GM10266 (cell line): ENCODE results near the gene SDCBP2.

ENCODE experiments used
- DNase-seq: peaks from one replicate; pipeline ENCODE4 v3.0.0; 2012; ENCODE audit errors: extremely low spot score
- TF ChIP-seq, protein P1 (sequence below): IDR thresholded peaks from 2 replicates; pipeline ENCODE4 v1.5.1; 2012; ENCODE audit warnings: mild to moderate bottlenecking, low read depth; ENCODE audit not compliant: control insufficient read depth, insufficient read depth; ENCODE audit errors: missing control alignments

Gene SDCBP2

DNA sequence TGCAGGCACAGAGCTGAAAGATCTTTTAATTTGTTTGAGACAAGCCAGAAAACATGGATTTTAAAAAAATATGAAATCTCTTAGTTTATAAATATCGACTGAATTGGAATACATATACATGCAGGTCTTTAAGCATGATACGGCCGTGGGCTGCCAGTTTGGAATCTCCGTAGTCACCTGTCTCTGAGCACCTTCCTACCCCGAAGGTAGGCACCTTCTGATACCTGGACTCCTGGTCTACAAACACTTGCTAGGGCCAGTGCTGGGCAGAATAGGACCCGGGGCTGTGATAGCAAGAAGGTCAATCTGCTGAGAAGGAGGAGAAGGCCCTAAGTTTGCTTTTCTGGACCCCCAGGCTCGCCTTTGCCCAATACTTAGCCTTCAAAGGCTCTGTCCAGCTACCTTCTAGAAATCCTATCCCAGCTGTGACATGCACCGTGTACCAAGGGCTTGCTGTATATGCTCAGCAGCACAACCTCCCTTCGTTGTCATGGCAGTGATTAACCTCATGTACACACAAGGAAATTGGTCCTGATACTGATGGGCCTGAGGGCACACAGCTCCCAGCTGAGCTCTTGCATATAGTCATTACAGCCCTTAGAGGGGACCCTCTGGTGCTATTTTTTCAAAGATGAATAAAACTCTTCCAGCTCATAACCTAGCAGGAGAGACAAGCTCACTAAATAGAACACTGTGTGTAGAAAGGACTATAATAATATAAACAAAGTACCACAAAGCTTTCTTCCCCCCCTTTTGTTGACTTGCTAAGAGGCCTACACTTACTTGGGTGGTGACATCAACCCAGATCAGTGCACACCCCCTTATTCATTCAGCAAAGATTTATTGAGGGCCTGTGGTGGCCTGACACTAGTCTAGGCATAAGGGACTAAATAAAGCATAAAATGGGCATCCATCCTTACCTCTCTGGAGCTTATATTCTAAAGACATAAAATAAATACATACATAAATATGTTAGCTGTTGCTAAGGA lies 45.1 kb downstream of the SDCBP2 start:
- no peak for DNase-seq
- TF ChIP-seq, protein P1, sequence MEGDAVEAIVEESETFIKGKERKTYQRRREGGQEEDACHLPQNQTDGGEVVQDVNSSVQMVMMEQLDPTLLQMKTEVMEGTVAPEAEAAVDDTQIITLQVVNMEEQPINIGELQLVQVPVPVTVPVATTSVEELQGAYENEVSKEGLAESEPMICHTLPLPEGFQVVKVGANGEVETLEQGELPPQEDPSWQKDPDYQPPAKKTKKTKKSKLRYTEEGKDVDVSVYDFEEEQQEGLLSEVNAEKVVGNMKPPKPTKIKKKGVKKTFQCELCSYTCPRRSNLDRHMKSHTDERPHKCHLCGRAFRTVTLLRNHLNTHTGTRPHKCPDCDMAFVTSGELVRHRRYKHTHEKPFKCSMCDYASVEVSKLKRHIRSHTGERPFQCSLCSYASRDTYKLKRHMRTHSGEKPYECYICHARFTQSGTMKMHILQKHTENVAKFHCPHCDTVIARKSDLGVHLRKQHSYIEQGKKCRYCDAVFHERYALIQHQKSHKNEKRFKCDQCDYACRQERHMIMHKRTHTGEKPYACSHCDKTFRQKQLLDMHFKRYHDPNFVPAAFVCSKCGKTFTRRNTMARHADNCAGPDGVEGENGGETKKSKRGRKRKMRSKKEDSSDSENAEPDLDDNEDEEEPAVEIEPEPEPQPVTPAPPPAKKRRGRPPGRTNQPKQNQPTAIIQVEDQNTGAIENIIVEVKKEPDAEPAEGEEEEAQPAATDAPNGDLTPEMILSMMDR: no peak

DNA sequence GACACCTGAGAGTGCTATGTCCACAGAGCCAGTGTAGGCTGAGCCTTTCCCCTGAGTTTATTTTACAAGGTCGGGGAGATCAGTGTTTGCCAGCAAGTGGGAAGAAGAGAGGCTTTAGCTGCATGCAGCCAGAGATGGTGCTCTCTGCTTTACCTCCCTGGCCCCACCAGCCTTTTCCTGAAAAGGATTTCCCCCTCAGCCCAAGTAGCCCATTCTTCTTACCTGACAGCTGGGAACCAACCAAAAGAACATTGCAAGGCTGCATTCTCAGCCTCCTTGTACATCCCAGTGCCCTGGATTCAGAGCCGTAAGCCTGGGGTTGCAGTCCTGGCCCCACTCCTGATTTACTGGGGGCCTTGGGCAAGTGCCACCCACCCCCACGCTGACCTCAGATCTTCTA lies 46.0 kb downstream of the SDCBP2 start:
- TF ChIP-seq, protein P1: no peak
- DNase-seq: no peak

DNA sequence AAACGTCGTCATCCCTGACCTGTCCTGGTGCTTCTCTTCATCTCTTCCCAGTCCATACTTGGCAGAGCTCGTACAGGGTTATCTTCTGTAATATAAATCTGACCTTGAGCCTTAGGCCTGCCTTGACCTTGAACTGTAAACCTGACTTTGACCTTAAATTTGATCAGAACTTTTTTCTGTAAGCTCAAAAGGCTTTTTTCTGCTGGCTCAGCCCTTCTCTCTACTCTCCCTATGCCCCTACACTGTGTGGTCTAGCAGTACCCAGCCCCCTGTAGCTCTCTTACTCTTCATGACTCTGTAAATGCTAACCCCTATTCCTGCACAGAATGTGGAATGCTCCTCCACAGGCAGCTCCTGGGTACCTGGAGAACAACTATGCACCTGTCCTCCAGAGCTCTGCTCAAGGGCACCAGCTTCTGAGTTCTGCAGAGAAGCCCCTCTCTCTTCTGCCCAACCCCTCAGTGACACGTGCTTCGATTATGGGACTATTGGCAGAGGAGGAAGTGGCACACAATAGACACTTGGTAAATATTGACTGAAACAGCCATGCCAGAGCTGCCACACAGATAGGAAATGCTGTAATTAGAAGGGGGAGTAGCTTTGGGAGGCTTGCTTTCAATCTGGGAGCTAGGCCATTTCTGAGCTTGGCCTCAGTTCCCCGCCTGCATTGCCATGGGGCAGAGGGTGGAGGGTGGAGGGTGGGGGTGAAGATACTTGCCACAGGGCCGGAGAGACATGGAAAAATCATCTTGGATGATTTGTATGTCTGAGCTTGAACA lies 47.5 kb downstream of the SDCBP2 start:
- TF ChIP-seq, protein P1: no peak
- DNase-seq: no peak

DNA sequence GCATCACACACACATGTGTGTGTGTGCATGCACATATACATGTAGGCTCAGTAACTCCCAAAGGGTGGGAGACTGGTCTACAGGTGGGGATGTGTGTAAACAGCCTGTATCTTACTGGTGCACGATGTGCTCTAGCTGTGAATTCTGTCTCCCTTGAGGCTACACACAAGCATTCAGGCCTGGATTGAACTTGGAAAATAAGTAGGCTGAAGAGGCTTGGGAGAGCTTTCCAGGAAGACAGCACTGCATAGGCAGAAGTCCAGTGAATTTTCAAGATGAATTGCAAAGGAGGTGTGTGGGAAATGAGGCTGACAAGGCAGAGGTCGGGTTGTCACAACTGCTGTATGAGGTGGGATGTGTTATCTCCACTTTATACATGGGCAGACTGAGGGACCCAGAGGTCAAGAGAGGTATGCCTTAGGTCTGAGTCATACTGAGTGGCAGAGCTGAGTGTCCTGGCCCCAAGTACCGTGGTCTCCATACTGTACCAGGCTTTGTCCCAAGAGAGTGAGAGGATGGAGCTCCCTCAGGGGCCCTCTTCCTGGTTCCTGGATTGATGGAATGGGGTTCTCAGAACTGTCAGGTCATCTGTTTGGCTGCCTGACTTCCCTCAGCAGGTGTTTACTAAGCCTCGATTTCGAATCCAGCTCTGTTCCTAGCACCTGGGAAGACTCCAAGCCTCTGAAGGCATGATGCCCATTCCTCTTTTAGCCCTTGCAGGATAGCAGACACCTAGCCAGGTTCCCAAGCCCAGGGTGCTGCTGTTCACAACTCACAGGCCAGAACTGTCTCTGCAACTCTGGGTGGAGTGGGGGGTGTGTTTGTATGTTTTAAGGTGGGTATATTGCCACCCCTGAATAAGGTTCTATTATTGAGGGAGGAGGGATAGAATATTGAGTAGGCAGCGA lies 48.5 kb downstream of the SDCBP2 start:
- DNase-seq: no peak
- TF ChIP-seq, protein P1: no peak

DNA sequence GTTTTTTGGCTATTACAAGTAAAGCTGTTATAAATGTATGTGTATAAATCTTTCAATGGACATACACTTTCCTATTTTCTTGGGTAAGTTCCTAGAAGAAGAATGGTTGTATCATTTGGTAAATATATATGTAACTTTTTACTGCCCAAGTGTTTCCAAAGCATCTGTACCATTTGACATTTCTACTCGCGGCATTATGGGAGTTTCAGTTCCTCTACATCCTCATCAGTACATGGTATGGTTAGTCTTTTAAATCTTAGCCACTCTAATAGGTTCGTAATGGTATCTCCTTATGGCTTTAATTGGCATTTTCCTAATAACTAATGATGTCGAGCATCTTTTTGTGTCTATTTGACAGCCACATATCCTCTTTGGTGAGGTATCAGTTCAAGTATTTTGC lies 49.9 kb downstream of the SDCBP2 start:
- no peak for DNase-seq
- TF ChIP-seq, protein P1: no peak

DNA sequence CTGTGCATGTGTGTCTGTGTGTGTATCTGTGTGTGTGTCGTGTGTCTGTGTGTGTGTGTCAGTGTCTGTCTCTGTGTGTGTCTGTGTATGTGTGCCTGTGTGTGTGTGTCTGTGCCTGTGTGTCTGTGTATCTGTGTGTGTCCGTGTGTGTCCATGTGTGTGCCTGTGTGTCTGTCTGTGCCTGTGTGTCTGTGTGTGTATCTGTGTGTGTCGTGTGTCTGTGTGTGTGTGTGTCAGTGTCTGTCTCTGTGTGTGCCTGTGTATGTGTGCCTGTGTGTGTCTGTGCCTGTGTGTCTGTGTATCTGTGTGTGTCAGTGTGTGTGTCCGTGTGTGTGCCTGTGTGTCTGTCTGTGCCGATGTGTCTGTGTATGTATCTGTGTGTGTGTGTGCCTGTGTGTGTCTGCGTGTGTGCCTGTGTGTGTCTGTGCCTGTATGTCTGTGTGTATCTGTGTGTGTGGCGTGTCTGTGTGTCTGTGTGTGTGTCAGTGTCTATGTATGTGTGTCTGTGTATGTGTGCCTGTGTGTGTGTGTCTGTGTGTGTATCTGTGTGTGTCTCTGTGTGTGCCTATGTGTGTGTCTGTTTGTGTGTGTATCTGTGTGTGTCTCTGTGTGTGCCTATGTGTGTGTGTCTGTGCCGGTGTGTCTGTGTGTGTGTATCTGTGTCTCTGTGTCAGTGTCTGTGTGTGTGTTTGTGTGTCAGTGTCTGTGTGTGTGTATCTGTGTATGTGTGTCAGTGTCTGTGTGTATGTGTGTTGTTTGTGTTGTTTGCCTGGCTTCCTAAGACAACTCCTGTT lies 51.2 kb downstream of the SDCBP2 start:
- no peak for DNase-seq
- TF ChIP-seq, protein P1: no peak
